Body of pancreas (tissue), 4 donors: ENCODE data around the gene IFITM1.

Source experiments
- CTCF ChIP-seq, 7 experiments: fragments of 450-650 bp in 4 of 7; fragments of 200-600 bp in 3 of 7; sonication (generic) in 3 of 7; IDR thresholded peaks; one replicate each; pipeline ENCODE4 v1.5.1; 2016 to 2019; ENCODE audit warnings: antibody characterized with exemption in 7 of 7
- POLR2A ChIP-seq, 3 donors: fragments of 450-650 bp; IDR thresholded peaks; one replicate each; pipeline ENCODE4 v1.6.1; 2016; ENCODE audit warnings: antibody characterized with exemption in 3 of 3, mild to moderate bottlenecking in 2 of 3

- TF ChIP-seq POLR2A (IDR thresholded peaks at IDR 0.05) (no peak), CTCF (IDR thresholded peaks at IDR 0.05) (no peak)
Measured at GRCh38 chr11:327581-327923, 13.7 kb downstream of the IFITM1 start.
